ENCODE measurements around the gene TKFC.

The TKFC gene

GRCh38 chr11:61310749-61311148, 22.3 kb upstream of the TKFC start:
- DNase-seq (ENCODE audit: low read depth, low spot score), result no peak

GRCh38 chr11:61315260-61315659, 17.8 kb upstream of the TKFC start:
- no peak overlapping the region for H3K27ac ChIP-seq
- no peak for DNase-seq (ENCODE audit: low read depth, low spot score)

More at GRCh38 chr11:61310749-61311148, 22.3 kb upstream of the TKFC start:
- H3K27ac ChIP-seq, result no peak overlapping the region

- H3K27ac ChIP-seq, result peak overlapping the region; percentile 5
- peak; percentile 37 for DNase-seq (ENCODE audit: low read depth, low spot score)
Observed at GRCh38 chr11:61325649-61326414, 7.2 kb upstream of the TKFC start.

- no peak for DNase-seq (ENCODE audit: low read depth, low spot score)
- no peak overlapping the region for H3K27ac ChIP-seq
Observed at GRCh38 chr11:61327669-61328071, 5.4 kb upstream of the TKFC start.

- H3K27ac ChIP-seq, result no peak overlapping the region
Observed at GRCh38 chr11:61328351-61328750, 4.7 kb upstream of the TKFC start.

GRCh38 chr11:61329871-61330270, 3.2 kb upstream of the TKFC start:
- H3K27ac ChIP-seq, result no peak overlapping the region
- DNase-seq (ENCODE audit: low read depth, low spot score), result no peak

More at GRCh38 chr11:61328351-61328750, 4.7 kb upstream of the TKFC start:
- no peak for DNase-seq (ENCODE audit: low read depth, low spot score)

- no peak overlapping the region for H3K27ac ChIP-seq
- DNase-seq (ENCODE audit: low read depth, low spot score), result no peak
Observed at GRCh38 chr11:61331651-61332050, 1.4 kb upstream of the TKFC start.

GRCh38 chr11:61332281-61332796, 689 bp upstream of the TKFC start:
- DNase-seq (ENCODE audit: low read depth, low spot score), result no peak
- H3K27ac ChIP-seq, result peak overlapping the region; percentile 68

GRCh38 chr11:61333550-61334433, 764 bp downstream of the TKFC start:
- no peak for DNase-seq (ENCODE audit: low read depth, low spot score)
- H3K27ac ChIP-seq, result peak overlapping the region; percentile 68

GRCh38 chr11:61334434-61335354, 1.7 kb downstream of the TKFC start:
- peak overlapping the region; percentile 68 for H3K27ac ChIP-seq

GRCh38 chr11:61335355-61335710, 2.3 kb downstream of the TKFC start:
- H3K27ac ChIP-seq, result peak overlapping the region; percentile 56
- no peak for DNase-seq (ENCODE audit: low read depth, low spot score)

More at GRCh38 chr11:61334434-61335354, 1.7 kb downstream of the TKFC start:
- DNase-seq (ENCODE audit: low read depth, low spot score), result no peak

GRCh38 chr11:61336171-61336935, 3.3 kb downstream of the TKFC start:
- peak overlapping the region; percentile 56 for H3K27ac ChIP-seq
- peak; percentile 33 for DNase-seq (ENCODE audit: low read depth, low spot score)

GRCh38 chr11:61337706-61338470, 4.9 kb downstream of the TKFC start:
- H3K27ac ChIP-seq, result no peak overlapping the region
- DNase-seq (ENCODE audit: low read depth, low spot score), result no peak

- no peak overlapping the region for H3K27ac ChIP-seq
- no peak for DNase-seq (ENCODE audit: low read depth, low spot score)
Observed at GRCh38 chr11:61338783-61339489, 5.9 kb downstream of the TKFC start.

GRCh38 chr11:61339490-61339878, 6.5 kb downstream of the TKFC start:
- no peak for DNase-seq (ENCODE audit: low read depth, low spot score)
- no peak overlapping the region for H3K27ac ChIP-seq

- no peak for DNase-seq (ENCODE audit: low read depth, low spot score)
- no peak overlapping the region for H3K27ac ChIP-seq
Observed at GRCh38 chr11:61340979-61341378, 8.0 kb downstream of the TKFC start.

GRCh38 chr11:61341706-61342105, 8.7 kb downstream of the TKFC start:
- DNase-seq (ENCODE audit: low read depth, low spot score), result no peak
- no peak overlapping the region for H3K27ac ChIP-seq

GRCh38 chr11:61342207-61342803, 9.3 kb downstream of the TKFC start:
- H3K27ac ChIP-seq, result no peak overlapping the region
- DNase-seq (ENCODE audit: low read depth, low spot score), result no peak

Measured in epithelial cell of prostate (primary cell).